Testis (tissue), 2 donors: ENCODE results near the gene TRIM7.

ENCODE experiments used
- CTCF ChIP-seq, 3 experiments: fragments of 450-650 bp in 2 of 3; fragments of 200-600 bp in 1 of 3; sonication (generic) in 1 of 3; IDR thresholded peaks; one replicate each; pipeline ENCODE4 v1.5.1; 2016 to 2019; ENCODE audit warnings: antibody characterized with exemption in 3 of 3, mild to moderate bottlenecking in 2 of 3, moderate library complexity in 1 of 3
- POLR2A ChIP-seq: fragments of 450-650 bp; IDR thresholded peaks from one replicate; pipeline ENCODE4 v1.6.1; 2017; ENCODE audit warnings: antibody characterized with exemption, mild to moderate bottlenecking, moderate library complexity

DNA sequence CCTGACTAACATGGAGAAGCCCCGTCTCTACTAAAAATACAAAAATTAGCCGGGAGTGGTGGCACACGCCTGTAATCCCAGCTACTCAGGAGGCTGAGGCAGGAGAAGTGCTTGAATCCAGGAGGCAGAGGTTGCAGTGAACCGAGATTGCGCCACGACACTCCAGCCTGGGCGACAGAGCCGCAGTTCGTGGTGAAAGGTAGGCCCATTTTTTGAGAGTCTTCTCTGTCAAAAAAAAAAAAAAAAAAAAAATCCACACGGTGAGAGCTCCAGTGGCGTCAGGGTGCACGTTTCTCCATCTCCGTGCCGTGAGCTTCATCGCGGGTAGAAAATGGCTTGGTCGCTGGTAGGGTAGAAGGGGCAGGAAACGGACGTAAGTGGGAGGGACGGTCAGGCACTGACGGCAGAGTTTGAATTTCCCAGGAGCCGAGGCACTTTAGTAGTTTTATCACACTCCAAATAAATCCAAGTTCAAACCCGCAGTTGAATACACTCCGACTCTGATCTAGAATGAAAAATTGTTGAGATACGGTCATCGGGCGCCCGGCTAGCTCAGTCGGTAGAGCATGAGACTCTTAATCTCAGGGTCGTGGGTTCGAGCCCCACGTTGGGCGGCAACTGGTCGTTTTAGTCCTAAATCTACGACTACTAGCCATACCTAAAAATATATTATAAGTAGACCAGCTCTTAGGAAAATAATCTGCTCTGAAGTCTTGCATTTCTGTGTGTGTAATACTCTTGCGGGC lies 2.4 kb upstream of the TRIM7 start:
- TF ChIP-seq CTCF (IDR thresholded peaks at IDR 0.05), result no peak
- TF ChIP-seq POLR2A, result no peak
